HL-60 (cell line): ENCODE data around the gene TTLL11.

Experiments used
- DNase-seq, 2 experiments: peaks; one replicate each; pipeline ENCODE4 v3.0.0-alpha.2; 2010 to 2020; ENCODE audit warnings: low read depth in 1 of 2, low spot score in 1 of 2
- H3K27ac ChIP-seq: fragments of 250-450 bp; sonication (Bioruptor Pico); replicated peaks from 2 replicates; pipeline ENCODE4 v1.5.1; 2020; ENCODE audit warnings: mild to moderate bottlenecking, moderate library complexity
- H3K27me3 ChIP-seq: fragments of 250-450 bp; sonication (Bioruptor Pico); 2 replicates; pipeline ENCODE4 v1.5.1; 2021; ENCODE audit warnings: mild to moderate bottlenecking, moderate library complexity; ENCODE audit not compliant: insufficient read depth, poor library complexity, severe bottlenecking
- H3K4me3 ChIP-seq: replicated peaks from 2 replicates; pipeline ENCODE4 v1.5.1; 2011; ENCODE audit warnings: mild to moderate bottlenecking, control low read depth, low read length; ENCODE audit not compliant: insufficient read depth
- CTCF ChIP-seq: IDR thresholded peaks from one replicate; pipeline ENCODE4 v1.5.1; 2011; ENCODE audit warnings: low read length, control low read depth, inconsistent platforms; ENCODE audit not compliant: insufficient read depth
- GABPA ChIP-seq: IDR thresholded peaks from 2 replicates; pipeline ENCODE4 v1.6.1; 2012; ENCODE audit warnings: low read depth
- POLR2AphosphoS5 ChIP-seq: IDR thresholded peaks from 2 replicates; pipeline ENCODE4 v1.6.1; 2012; ENCODE audit warnings: low read depth
- REST ChIP-seq: IDR thresholded peaks from 2 replicates; pipeline ENCODE4 v1.6.1; 2012; ENCODE audit warnings: low read depth; ENCODE audit not compliant: insufficient replicate concordance
- SPI1 ChIP-seq: IDR thresholded peaks from 2 replicates; pipeline ENCODE4 v1.6.1; 2012; ENCODE audit warnings: low read depth, mild to moderate bottlenecking, borderline replicate concordance

Gene TTLL11

DNA sequence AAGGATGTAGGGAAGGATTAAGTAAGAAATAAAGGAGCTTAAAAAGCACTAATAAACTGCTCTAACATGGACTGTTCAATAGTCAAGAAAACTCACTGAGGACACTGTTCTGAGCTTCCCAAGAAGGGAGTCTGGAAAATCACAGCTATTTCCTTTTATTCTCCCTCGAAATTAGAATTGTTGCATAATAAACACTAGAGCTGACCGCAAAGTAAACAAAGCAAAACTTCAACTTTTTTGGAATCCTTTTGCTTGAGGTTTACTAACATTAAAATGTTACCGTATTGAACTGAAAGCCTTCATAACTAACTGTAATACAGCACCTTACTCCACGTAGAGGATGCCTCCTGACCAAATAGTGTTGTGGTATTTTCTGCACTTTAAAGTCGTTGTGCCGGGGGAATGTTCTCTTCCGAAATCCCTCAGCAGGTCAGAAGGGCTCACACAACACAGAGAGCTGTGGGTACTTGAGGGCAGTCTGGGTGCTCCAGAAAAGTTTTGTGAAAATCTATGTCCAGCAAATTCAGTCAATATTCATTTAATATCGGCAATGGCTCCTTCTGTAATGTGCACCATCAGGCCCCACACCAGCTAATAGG is 59.2 kb downstream of the TTLL11 start:
- no peak for DNase-seq
- no peak overlapping the region for H3K27ac ChIP-seq

GRCh38 chr9:122032346-122032745 is 60.8 kb downstream of the TTLL11 start:
- no peak overlapping the region for H3K4me3 ChIP-seq
- no peak for DNase-seq
- H3K27me3 ChIP-seq, result no peaks in the 10 kb centered on the region
- H3K27ac ChIP-seq, result no peak overlapping the region
- TF ChIP-seq POLR2AphosphoS5 (no peak), GABPA (no peak), SPI1 (no peak), REST (no peak), CTCF (no peak)

More for the DNA sequence above, 59.2 kb downstream of the TTLL11 start:
- TF ChIP-seq GABPA (no peak), REST (no peak), SPI1 (no peak), CTCF (no peak), POLR2AphosphoS5 (no peak)
- no peaks in the 10 kb centered on the region for H3K27me3 ChIP-seq
- no peak overlapping the region for H3K4me3 ChIP-seq

DNA sequence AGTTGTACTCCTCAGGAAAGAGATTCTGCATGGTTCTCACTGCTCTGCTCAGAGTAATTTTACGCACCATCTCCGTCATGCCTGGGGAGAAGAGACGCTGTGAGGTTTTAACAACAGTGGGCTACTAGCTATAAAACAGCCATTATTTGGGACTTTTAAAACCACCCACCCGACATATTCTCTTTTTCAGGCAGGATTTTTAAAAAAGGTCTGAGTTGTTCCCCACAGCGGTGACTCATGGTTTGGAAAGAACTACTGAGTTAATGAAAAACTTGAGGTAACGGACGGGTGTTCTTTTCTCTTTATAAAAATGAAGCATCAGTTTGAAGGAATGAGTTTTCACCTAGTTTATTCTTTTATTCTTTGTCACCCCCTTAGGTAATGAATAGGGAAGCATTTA is 61.3 kb downstream of the TTLL11 start:
- no peak overlapping the region for H3K27ac ChIP-seq
- no peak for TF ChIP-seq CTCF
- no peak for TF ChIP-seq SPI1
- no peak for TF ChIP-seq REST
- no peak for TF ChIP-seq GABPA
- TF ChIP-seq POLR2AphosphoS5, result no peak
- no peak for DNase-seq
- H3K4me3 ChIP-seq, result no peak overlapping the region
- no peaks in the 10 kb centered on the region for H3K27me3 ChIP-seq
